ENCODE results near the gene SEZ6L.

The SEZ6L gene

GRCh38 chr22:26348810-26349526 lies 179.7 kb downstream of the SEZ6L start:
- no peak for TF ChIP-seq TAF1 (IDR thresholded peaks at IDR 0.05; ENCODE audit: borderline replicate concordance, low read depth, low read length)
- TF ChIP-seq POLR2AphosphoS5 (IDR thresholded peaks at IDR 0.05; ENCODE audit: low read depth, low read length) = no peak
- no peak for TF ChIP-seq POLR2A (IDR thresholded peaks at IDR 0.05; ENCODE audit: low read depth, low read length)
- FAIRE-seq (no peak), DNase-seq (ENCODE audit: insufficient read length) (no peak)

GRCh38 chr22:26354707-26355106 lies 185.4 kb downstream of the SEZ6L start:
- TF ChIP-seq POLR2A (IDR thresholded peaks at IDR 0.05; ENCODE audit: low read depth, low read length) (no peak), POLR2AphosphoS5 (IDR thresholded peaks at IDR 0.05; ENCODE audit: low read depth, low read length) (no peak), TAF1 (IDR thresholded peaks at IDR 0.05; ENCODE audit: borderline replicate concordance, low read depth, low read length) (no peak)
- FAIRE-seq = no peak
- DNase-seq (ENCODE audit: insufficient read length) = no peak

- no peak for FAIRE-seq
- no peak for DNase-seq (ENCODE audit: insufficient read length)
- no peak for TF ChIP-seq POLR2A (IDR thresholded peaks at IDR 0.05; ENCODE audit: low read depth, low read length)
- no peak for TF ChIP-seq POLR2AphosphoS5 (IDR thresholded peaks at IDR 0.05; ENCODE audit: low read depth, low read length)
- no peak for TF ChIP-seq TAF1 (IDR thresholded peaks at IDR 0.05; ENCODE audit: borderline replicate concordance, low read depth, low read length)
Measured at GRCh38 chr22:26357281-26357680, 188.0 kb downstream of the SEZ6L start.

GRCh38 chr22:26357813-26358212 lies 188.6 kb downstream of the SEZ6L start:
- FAIRE-seq (no peak), DNase-seq (ENCODE audit: insufficient read length) (no peak)
- TF ChIP-seq TAF1 (IDR thresholded peaks at IDR 0.05; ENCODE audit: borderline replicate concordance, low read depth, low read length) (no peak), POLR2AphosphoS5 (IDR thresholded peaks at IDR 0.05; ENCODE audit: low read depth, low read length) (no peak), POLR2A (IDR thresholded peaks at IDR 0.05; ENCODE audit: low read depth, low read length) (no peak)

- DNase-seq (ENCODE audit: insufficient read length) (no peak), FAIRE-seq (no peak)
- TF ChIP-seq POLR2A (IDR thresholded peaks at IDR 0.05; ENCODE audit: low read depth, low read length) = no peak
- no peak for TF ChIP-seq TAF1 (IDR thresholded peaks at IDR 0.05; ENCODE audit: borderline replicate concordance, low read depth, low read length)
- TF ChIP-seq POLR2AphosphoS5 (IDR thresholded peaks at IDR 0.05; ENCODE audit: low read depth, low read length) = no peak
Measured at GRCh38 chr22:26359156-26359555, 189.9 kb downstream of the SEZ6L start.

- no peak for TF ChIP-seq TAF1 (IDR thresholded peaks at IDR 0.05; ENCODE audit: borderline replicate concordance, low read depth, low read length)
- TF ChIP-seq POLR2A (IDR thresholded peaks at IDR 0.05; ENCODE audit: low read depth, low read length) = no peak
- no peak for TF ChIP-seq POLR2AphosphoS5 (IDR thresholded peaks at IDR 0.05; ENCODE audit: low read depth, low read length)
- FAIRE-seq (peak; percentile 88), DNase-seq (ENCODE audit: insufficient read length) (peak; percentile 28)
Measured at GRCh38 chr22:26360169-26360885, 191.1 kb downstream of the SEZ6L start.

GRCh38 chr22:26362471-26362870 lies 193.2 kb downstream of the SEZ6L start:
- DNase-seq (ENCODE audit: insufficient read length) (no peak), FAIRE-seq (no peak)
- TF ChIP-seq POLR2AphosphoS5 (IDR thresholded peaks at IDR 0.05; ENCODE audit: low read depth, low read length) (no peak), TAF1 (IDR thresholded peaks at IDR 0.05; ENCODE audit: borderline replicate concordance, low read depth, low read length) (no peak), POLR2A (IDR thresholded peaks at IDR 0.05; ENCODE audit: low read depth, low read length) (no peak)

- TF ChIP-seq POLR2A (IDR thresholded peaks at IDR 0.05; ENCODE audit: low read depth, low read length) = no peak
- TF ChIP-seq POLR2AphosphoS5 (IDR thresholded peaks at IDR 0.05; ENCODE audit: low read depth, low read length) = no peak
- TF ChIP-seq TAF1 (IDR thresholded peaks at IDR 0.05; ENCODE audit: borderline replicate concordance, low read depth, low read length) = no peak
- FAIRE-seq (peak; percentile 67), DNase-seq (ENCODE audit: insufficient read length) (peak; percentile 24)
Measured at GRCh38 chr22:26364066-26365015, 195.1 kb downstream of the SEZ6L start.

- TF ChIP-seq TAF1 (IDR thresholded peaks at IDR 0.05; ENCODE audit: borderline replicate concordance, low read depth, low read length) (no peak), POLR2A (IDR thresholded peaks at IDR 0.05; ENCODE audit: low read depth, low read length) (no peak), POLR2AphosphoS5 (IDR thresholded peaks at IDR 0.05; ENCODE audit: low read depth, low read length) (no peak)
- peak; percentile 34 for DNase-seq (ENCODE audit: insufficient read length)
- peak; percentile 36 for FAIRE-seq
Measured at GRCh38 chr22:26367402-26368245, 198.4 kb downstream of the SEZ6L start.

- FAIRE-seq = no peak
- TF ChIP-seq POLR2AphosphoS5 (IDR thresholded peaks at IDR 0.05; ENCODE audit: low read depth, low read length) (no peak), TAF1 (IDR thresholded peaks at IDR 0.05; ENCODE audit: borderline replicate concordance, low read depth, low read length) (no peak), POLR2A (IDR thresholded peaks at IDR 0.05; ENCODE audit: low read depth, low read length) (no peak)
- DNase-seq (ENCODE audit: insufficient read length) = no peak
Measured at GRCh38 chr22:26372890-26373289, 203.6 kb downstream of the SEZ6L start.
